ENCODE measurements around the gene IFNA17. TPM values are rescaled to one million over a fixed set of nuclear protein-coding genes. Genes with fewer than 3 reads are reported as not detected.
"Not testable (repeated sequence)": the region's sequence is repeated elsewhere in the genome, so short reads cannot be mapped to it uniquely, and the experiment has no call there.

Gene IFNA17
- total RNA-seq, 1 experiment from 2014 or later: not detected

DNA sequence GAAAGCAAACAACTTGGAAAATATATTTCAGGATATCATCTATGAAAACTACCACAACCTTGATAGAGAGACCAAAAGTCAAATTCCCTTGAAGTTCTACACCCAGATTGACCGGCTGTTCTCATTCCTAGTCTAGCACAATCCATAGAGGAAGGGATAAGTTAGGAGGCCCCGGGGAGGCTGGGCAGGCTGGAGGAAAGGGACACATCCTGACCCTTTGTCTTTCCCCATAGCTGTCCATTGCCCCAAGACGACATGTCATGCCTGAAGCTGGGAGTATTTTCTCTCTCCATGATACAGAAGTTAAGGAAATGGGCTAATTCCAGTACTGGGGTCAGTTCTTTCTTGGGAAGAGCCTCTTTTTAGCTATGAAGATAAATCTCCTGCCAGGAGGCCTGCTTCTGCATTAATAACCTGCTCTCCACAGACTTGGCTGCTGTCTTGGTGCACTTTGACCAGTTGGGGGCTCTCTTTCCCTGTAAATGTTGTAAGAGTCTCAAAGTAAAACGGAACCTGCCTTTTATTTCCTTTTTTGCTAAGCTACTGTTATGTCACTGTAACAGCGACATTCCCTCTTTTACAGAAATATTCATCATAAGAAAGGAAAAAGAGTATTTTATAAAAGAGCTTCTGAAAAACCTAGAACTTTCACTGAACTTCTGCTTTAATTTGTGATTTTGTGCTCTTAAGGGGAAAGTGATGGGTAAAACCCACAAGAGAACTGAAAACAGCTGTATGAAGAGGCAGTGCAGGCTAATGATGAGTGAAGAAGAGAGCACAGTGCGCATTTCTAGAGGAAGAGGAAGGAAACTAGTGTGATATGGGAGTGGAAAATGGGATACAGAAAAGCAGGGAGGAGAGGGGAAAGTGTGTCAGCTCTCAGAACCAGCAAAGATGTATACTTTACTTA, 32.9 kb downstream of the IFNA17 start:
- intact Hi-C loops (cut with micrococcal nuclease; ENCODE audit: unreplicated experiment): loop anchor here (1.0 kb wide), 1 partner anchor 18 kb away; no protein-coding TSS in a partner anchor
- H3K27me3 ChIP-seq (replicated peaks; ENCODE audit: insufficient read depth, low read depth, low read length, poor library complexity); H3K9me3 ChIP-seq (ENCODE audit: low read depth, low read length, poor library complexity, severe bottlenecking); H3K36me3 ChIP-seq (ENCODE audit: insufficient read depth, low read length, poor library complexity, severe bottlenecking); H3K4me1 ChIP-seq (ENCODE audit: insufficient read depth, low read length, poor library complexity, severe bottlenecking); H3K27ac ChIP-seq (ENCODE audit: low read depth, low read length, poor library complexity, severe bottlenecking); CTCF ChIA-PET; BruUV-seq (replicated peaks); H3K4me3 ChIP-seq (ENCODE audit: low read depth, low read length, poor library complexity, severe bottlenecking); POLR2A ChIA-PET (ENCODE audit: low non-redundant PET): not testable (repeated sequence)
- DNase-seq (ENCODE audit: low spot score): peak; percentile 23
- TF ChIP-seq, protein P1, sequence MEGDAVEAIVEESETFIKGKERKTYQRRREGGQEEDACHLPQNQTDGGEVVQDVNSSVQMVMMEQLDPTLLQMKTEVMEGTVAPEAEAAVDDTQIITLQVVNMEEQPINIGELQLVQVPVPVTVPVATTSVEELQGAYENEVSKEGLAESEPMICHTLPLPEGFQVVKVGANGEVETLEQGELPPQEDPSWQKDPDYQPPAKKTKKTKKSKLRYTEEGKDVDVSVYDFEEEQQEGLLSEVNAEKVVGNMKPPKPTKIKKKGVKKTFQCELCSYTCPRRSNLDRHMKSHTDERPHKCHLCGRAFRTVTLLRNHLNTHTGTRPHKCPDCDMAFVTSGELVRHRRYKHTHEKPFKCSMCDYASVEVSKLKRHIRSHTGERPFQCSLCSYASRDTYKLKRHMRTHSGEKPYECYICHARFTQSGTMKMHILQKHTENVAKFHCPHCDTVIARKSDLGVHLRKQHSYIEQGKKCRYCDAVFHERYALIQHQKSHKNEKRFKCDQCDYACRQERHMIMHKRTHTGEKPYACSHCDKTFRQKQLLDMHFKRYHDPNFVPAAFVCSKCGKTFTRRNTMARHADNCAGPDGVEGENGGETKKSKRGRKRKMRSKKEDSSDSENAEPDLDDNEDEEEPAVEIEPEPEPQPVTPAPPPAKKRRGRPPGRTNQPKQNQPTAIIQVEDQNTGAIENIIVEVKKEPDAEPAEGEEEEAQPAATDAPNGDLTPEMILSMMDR (conservative IDR thresholded peaks at IDR 0.05; ENCODE audit: low read depth, low read length): peak; percentile 64

- CTCF ChIA-PET; BruUV-seq (replicated peaks); H3K4me3 ChIP-seq (ENCODE audit: low read depth, low read length, poor library complexity, severe bottlenecking); DNase-seq (ENCODE audit: low spot score); H3K9me3 ChIP-seq (ENCODE audit: low read depth, low read length, poor library complexity, severe bottlenecking); H3K27me3 ChIP-seq (replicated peaks; ENCODE audit: insufficient read depth, low read depth, low read length, poor library complexity); intact Hi-C loops (cut with micrococcal nuclease; ENCODE audit: unreplicated experiment); H3K27ac ChIP-seq (ENCODE audit: low read depth, low read length, poor library complexity, severe bottlenecking); H3K36me3 ChIP-seq (ENCODE audit: insufficient read depth, low read length, poor library complexity, severe bottlenecking); POLR2A ChIA-PET (ENCODE audit: low non-redundant PET); H3K4me1 ChIP-seq (ENCODE audit: insufficient read depth, low read length, poor library complexity, severe bottlenecking): not testable (repeated sequence)
Measured at GRCh38 chr9:21187487-21187886, 40.5 kb downstream of the IFNA17 start, which contains the start of gene IFNA4. IFNA4 (minus strand) TSS chr9:21187587; CDS start chr9:21187531, 56 bp downstream.

DNA sequence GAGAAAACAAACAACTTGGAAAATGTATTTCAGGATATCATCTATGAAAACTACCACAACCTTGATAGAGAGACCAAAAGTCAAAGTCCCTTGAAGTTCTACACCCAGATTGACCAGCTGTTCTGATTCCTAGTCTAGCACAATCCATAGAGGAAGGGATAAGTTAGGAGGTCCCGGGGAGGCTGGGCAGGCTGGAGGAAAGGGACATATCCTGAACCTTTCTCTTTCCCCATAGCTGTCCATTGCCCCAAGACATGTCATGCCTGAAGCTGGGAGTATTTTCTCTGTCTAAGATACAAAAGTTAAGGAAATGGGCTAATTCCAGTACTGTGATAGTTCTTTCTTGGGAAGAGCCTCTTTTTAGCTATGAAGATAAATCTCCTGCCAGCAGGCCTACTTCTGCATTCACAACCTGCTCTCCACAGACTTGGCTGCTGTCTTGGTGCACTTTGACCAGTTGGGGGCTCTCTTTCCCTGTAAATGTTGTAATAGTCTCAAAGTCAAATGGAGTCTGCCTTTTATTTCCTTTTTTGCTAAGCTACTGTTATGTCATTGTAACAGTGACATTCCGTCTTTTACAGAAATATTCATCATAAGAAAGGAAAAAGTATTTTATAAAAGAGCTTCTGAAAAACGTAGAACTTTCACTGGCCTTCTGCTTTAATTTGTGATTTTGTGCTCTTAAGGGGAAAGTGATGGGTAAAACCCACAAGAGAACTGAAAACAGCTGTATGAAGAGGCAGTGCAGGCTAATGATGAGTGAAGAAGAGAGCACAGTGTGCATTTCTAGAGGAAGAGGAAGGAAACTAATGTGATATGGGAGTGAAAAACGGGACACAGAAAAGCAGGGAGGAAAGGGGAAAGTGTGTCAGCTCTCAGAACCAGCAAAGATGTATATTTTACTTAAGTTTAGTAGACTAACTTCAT, 44.9 kb downstream of the IFNA17 start:
- DNase-seq (ENCODE audit: low spot score): peak; percentile 14
- POLR2A ChIA-PET (ENCODE audit: low non-redundant PET); intact Hi-C loops (cut with micrococcal nuclease; ENCODE audit: unreplicated experiment); H3K36me3 ChIP-seq (ENCODE audit: insufficient read depth, low read length, poor library complexity, severe bottlenecking); CTCF ChIA-PET; H3K27me3 ChIP-seq (replicated peaks; ENCODE audit: insufficient read depth, low read depth, low read length, poor library complexity); H3K27ac ChIP-seq (ENCODE audit: low read depth, low read length, poor library complexity, severe bottlenecking); H3K4me3 ChIP-seq (ENCODE audit: low read depth, low read length, poor library complexity, severe bottlenecking); H3K4me1 ChIP-seq (ENCODE audit: insufficient read depth, low read length, poor library complexity, severe bottlenecking); BruUV-seq (replicated peaks); H3K9me3 ChIP-seq (ENCODE audit: low read depth, low read length, poor library complexity, severe bottlenecking): not testable (repeated sequence)
- TF ChIP-seq, protein P1 (conservative IDR thresholded peaks at IDR 0.05; ENCODE audit: low read depth, low read length): peak; percentile 47

Other genes starting within 250 kb of the IFNA17 start
- 0.19 and 0.26 TPM in 2 replicates for gene HACD4, start 196.6 kb downstream of the IFNA17 start, total RNA-seq (2021)
- gene IFNB1, start 150.3 kb downstream of the IFNA17 start, total RNA-seq (2021): not detected in 2 replicates
- gene IFNW1, start 86.4 kb downstream of the IFNA17 start, total RNA-seq (2021): not detected in 2 replicates
- gene IFNA21, start 61.6 kb downstream of the IFNA17 start, total RNA-seq (2021): not detected in 2 replicates
- gene IFNA4, start 40.6 kb downstream of the IFNA17 start, total RNA-seq (2021): not detected in 2 replicates
- not detected in 2 replicates for gene IFNA7, start 26.0 kb downstream of the IFNA17 start, total RNA-seq (2021)
- gene IFNA10, start 21.1 kb downstream of the IFNA17 start, total RNA-seq (2021): not detected in 2 replicates
- gene IFNA16, start 10.9 kb downstream of the IFNA17 start, total RNA-seq (2021): not detected in 2 replicates
- not detected in 2 replicates for gene IFNA14, start 11.8 kb upstream of the IFNA17 start, total RNA-seq (2021)
- gene IFNA5, start 77.1 kb upstream of the IFNA17 start, total RNA-seq (2021): not detected in 2 replicates
- 8.4 and 8.9 TPM in 2 replicates for gene KLHL9, start 107.2 kb upstream of the IFNA17 start, total RNA-seq (2021)
- gene IFNA6, start 122.7 kb upstream of the IFNA17 start, total RNA-seq (2021): not detected in 2 replicates
- not detected in 2 replicates for gene IFNA13, start 139.8 kb upstream of the IFNA17 start, total RNA-seq (2021)
- gene IFNA2, start 157.2 kb upstream of the IFNA17 start, total RNA-seq (2021): not detected in 2 replicates
- gene IFNA8, start 180.9 kb upstream of the IFNA17 start, total RNA-seq (2021): not detected in 2 replicates
- gene IFNA1, start 212.2 kb upstream of the IFNA17 start, total RNA-seq (2021): not detected in 2 replicates

Data from A673 (cell line).